ENCODE results near the gene FAM24A.

DNA sequence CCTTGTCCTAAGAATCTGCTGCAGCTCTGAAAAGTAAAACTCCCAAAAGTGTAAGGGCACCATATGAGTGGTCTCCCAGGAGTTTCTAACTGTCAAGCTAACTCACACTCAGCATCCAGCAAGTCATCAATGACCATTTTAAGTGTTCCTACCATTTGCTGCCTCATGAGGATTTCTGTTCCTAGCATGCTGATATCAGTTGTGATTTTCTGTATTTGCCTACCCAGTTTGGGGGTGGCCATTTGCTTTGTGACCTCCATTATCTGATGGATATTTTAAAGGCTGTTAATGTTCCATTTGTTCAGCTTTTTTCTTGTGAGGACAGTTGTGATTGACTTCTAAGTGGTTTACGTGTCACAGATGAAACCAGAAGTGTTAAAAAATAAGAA, 33.9 kb upstream of the FAM24A start:
- TF ChIP-seq POLR2A (IDR thresholded peaks at IDR 0.05; ENCODE audit: low read depth, low read length) (no peak), POLR2AphosphoS5 (IDR thresholded peaks at IDR 0.05; ENCODE audit: low read depth, low read length) (no peak), POU2F2 (IDR thresholded peaks at IDR 0.05; ENCODE audit: low read depth, low read length) (no peak), TAF1 (IDR thresholded peaks at IDR 0.05; ENCODE audit: low read depth, low read length) (no peak), PAX5 (IDR thresholded peaks at IDR 0.05; ENCODE audit: insufficient read depth, low read length, severe bottlenecking) (no peak)
